Esophagus squamous epithelium (tissue), 4 donors: ENCODE results near the gene PIK3C2G.

Source experiments
- POLR2A ChIP-seq, 4 donors: fragments of 450-650 bp; IDR thresholded peaks; one replicate each; pipeline ENCODE4 v1.6.1; 2017; ENCODE audit warnings: antibody characterized with exemption in 4 of 4, mild to moderate bottlenecking in 4 of 4, moderate library complexity in 3 of 4
- TF ChIP-seq, protein P1 (sequence below), 6 experiments: fragments of 450-650 bp in 4 of 6; fragments of 200-600 bp in 2 of 6; sonication (generic) in 2 of 6; IDR thresholded peaks; one replicate each; pipeline ENCODE4 v1.5.1; 2016 to 2019; ENCODE audit warnings: antibody characterized with exemption in 6 of 6, mild to moderate bottlenecking in 4 of 6, moderate library complexity in 4 of 6

DNA sequence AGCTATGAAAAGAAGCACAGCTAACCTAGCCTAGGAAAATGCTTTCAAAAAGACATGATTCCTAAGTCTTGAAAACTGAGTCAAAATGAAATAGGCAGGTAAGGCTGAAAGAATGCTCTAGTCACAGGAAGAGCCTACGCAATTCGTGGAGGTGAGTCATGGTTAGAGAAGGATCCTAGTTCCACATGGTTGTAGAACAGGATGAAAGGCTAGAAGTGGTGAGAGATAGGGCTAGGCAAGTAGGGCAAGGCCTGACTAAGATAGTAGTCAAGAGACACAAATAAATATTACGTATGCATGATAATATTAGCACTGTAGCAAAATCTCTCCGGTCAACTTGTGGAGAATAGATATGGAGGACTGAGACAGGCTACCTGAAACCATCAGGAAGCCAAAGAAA, 429.3 kb downstream of the PIK3C2G start:
- TF ChIP-seq, protein P1, sequence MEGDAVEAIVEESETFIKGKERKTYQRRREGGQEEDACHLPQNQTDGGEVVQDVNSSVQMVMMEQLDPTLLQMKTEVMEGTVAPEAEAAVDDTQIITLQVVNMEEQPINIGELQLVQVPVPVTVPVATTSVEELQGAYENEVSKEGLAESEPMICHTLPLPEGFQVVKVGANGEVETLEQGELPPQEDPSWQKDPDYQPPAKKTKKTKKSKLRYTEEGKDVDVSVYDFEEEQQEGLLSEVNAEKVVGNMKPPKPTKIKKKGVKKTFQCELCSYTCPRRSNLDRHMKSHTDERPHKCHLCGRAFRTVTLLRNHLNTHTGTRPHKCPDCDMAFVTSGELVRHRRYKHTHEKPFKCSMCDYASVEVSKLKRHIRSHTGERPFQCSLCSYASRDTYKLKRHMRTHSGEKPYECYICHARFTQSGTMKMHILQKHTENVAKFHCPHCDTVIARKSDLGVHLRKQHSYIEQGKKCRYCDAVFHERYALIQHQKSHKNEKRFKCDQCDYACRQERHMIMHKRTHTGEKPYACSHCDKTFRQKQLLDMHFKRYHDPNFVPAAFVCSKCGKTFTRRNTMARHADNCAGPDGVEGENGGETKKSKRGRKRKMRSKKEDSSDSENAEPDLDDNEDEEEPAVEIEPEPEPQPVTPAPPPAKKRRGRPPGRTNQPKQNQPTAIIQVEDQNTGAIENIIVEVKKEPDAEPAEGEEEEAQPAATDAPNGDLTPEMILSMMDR (IDR thresholded peaks at IDR 0.05), result no peak
- no peak for TF ChIP-seq POLR2A (IDR thresholded peaks at IDR 0.05)
